ENCODE results near the gene DUOX2. TPM values are rescaled to one million over a fixed set of nuclear protein-coding genes. Genes with fewer than 3 reads are reported as not detected.

Gene DUOX2
- total RNA-seq (1 to 10 TPM; 2.0 to 2.7 TPM), polyA plus RNA-seq (ENCODE audit: insufficient read length in 6 of 6) (under 1 TPM; 0.29 to 0.64 (median 0.33) TPM)
- long read RNA-seq, donor 1 = 0 reads
- long read RNA-seq, donor 2 = 0 reads
- long read RNA-seq, donor 3 = 0 reads
- long read RNA-seq, donor 4 = 0 reads
- long read RNA-seq, donor 5 = 0 reads
- long read RNA-seq, donor 6 = 0 reads
- long read RNA-seq, donor 7 = 0 reads
- long read RNA-seq, donor 8 = 0 reads
- long read RNA-seq, donor 9 = 0 reads
- long read RNA-seq, donor 10 = 0 reads
- long read RNA-seq, donor 11 = 0 reads
- long read RNA-seq, donor 12 = 0 reads

GRCh38 chr15:45114076-45114750 is at the start of gene DUOX2, which contains the start of gene DUOXA2:
DUOX2 (minus strand) TSS chr15:45114172; CDS start chr15:45113411, 761 bp downstream.
DUOXA2 (plus strand) TSS chr15:45114326; CDS start chr15:45114606, 280 bp downstream.
- no peak within 1 kb of the TSS for H3K27ac ChIP-seq
- no peaks in the 10 kb centered on the region for H3K9me3 ChIP-seq
- H3K27me3 ChIP-seq = peaks cover 75 to 89% of the 10 kb centered on the region in 2 donors
- intact Hi-C loops (cut with DNase I) = no loop called here
- ATAC-seq (no peak), DNase-seq (peak in 1 of 4 donors; percentile 27)
- peaks cover 11 to 36% of the 10 kb centered on the region in 2 donors for H3K4me1 ChIP-seq
- no peaks in the 10 kb centered on the region for H3K36me3 ChIP-seq
- TF ChIP-seq CTCF (IDR thresholded peaks at IDR 0.05) = no peak
- no peak within 1 kb of the TSS for H3K4me3 ChIP-seq

DNA sequence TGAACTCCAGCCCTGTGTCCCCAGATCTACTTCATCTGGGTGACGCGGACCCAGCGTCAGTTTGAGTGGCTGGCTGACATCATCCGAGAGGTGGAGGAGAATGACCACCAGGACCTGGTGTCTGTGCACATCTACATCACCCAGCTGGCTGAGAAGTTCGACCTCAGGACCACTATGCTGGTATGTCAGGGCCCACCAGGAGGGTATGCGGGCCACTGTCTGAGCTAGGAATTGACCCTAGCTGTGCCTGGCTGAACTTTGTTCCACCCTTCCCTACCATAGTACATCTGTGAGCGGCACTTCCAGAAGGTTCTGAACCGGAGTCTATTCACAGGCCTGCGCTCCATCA is 49.5 kb upstream of the DUOX2 start:
- ATAC-seq = no peak
- no peak for DNase-seq
- TF ChIP-seq CTCF (IDR thresholded peaks at IDR 0.05) = no peak
- Histone ChIP-seq H3K4me1 (peaks cover 15 to 35% of the 10 kb centered on the region in 2 donors), H3K27ac (peak overlapping the region in 1 of 2 donors; percentile 10), H3K4me3 (no peak overlapping the region), H3K36me3 (no peaks in the 10 kb centered on the region), H3K27me3 (no peaks in the 10 kb centered on the region), H3K9me3 (no peaks in the 10 kb centered on the region)
- intact Hi-C loops (cut with DNase I) = loop anchor here in 1 of 2 donors (10.0 kb wide), 1 partner anchor 231 kb away; no protein-coding TSS in a partner anchor

DNA sequence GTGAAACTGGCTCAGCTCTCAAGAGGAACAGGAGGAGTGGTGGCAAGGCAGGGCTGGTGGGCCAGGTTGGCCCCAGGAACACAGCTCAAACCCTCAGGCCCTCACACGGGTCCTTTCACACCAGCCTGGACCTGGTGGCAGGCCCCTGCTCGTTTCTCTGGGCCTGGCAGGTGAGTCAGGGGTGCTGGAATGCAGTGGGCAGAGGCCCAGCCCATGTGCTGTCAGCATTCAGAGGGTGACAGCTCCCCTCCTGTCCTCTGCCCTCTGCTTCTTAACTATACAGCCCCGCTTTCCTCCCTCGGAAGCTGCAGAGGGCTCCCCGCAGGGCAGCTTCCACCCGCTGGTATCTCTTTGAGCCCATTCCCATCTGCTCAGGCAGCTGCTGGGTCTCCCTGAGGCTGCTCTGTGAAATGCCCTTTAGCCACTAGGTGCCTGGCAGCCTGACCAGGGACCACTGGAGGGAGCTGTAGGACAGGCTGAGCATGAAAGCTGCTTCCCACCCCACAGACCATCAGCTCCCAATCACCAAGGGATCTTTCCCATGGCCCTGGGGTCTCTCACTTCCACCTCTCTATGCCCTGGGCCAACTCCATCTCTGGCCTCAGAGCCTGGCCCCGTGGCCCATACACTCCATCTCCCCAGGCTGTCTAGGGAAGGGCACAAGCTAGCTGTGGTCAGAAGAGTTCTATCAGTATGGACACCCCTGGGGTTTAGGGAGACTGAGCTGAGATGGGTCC is 49.0 kb upstream of the DUOX2 start:
- ATAC-seq (peak; percentile 62), DNase-seq (peak; percentile 68 to 89 (median 81))
- Histone ChIP-seq H3K27me3 (no peaks in the 10 kb centered on the region), H3K27ac (peak overlapping the region; percentile 10 to 50), H3K4me1 (peaks cover 15 to 35% of the 10 kb centered on the region in 2 donors), H3K4me3 (no peak overlapping the region), H3K36me3 (no peaks in the 10 kb centered on the region), H3K9me3 (no peaks in the 10 kb centered on the region)
- intact Hi-C loops (cut with DNase I) = loop anchor here in 1 of 2 donors (10.0 kb wide), 1 partner anchor 232 kb away; no protein-coding TSS in a partner anchor
- TF ChIP-seq CTCF (IDR thresholded peaks at IDR 0.05) = peak; percentile 74 to 84

GRCh38 chr15:45161666-45162065 is 47.7 kb upstream of the DUOX2 start:
- Histone ChIP-seq H3K27ac (no peak overlapping the region), H3K4me3 (no peak overlapping the region), H3K27me3 (no peaks in the 10 kb centered on the region), H3K9me3 (no peaks in the 10 kb centered on the region), H3K4me1 (peaks cover 15 to 34% of the 10 kb centered on the region in 2 donors), H3K36me3 (peaks cover 0 to 3% of the 10 kb centered on the region in 2 donors)
- no peak for TF ChIP-seq CTCF (IDR thresholded peaks at IDR 0.05)
- ATAC-seq (no peak), DNase-seq (no peak)
- intact Hi-C loops (cut with DNase I) = loop anchor here in 1 of 2 donors (10.0 kb wide), 1 partner anchor 233 kb away; no protein-coding TSS in a partner anchor

Data from left lung (tissue), 14 donors.